Activated T-cell treated with anti-CD3 and anti-CD28 coated beads for 4 hours (primary cell): ENCODE results near the gene L3MBTL3.

Experiments
- DNase-seq: peaks from one replicate; pipeline ENCODE4 v3.0.0-alpha.2; 2020

L3MBTL3 gene

GRCh38 chr6:130018292-130018743 is at the start of gene L3MBTL3:
Gene L3MBTL3 (plus strand): TSS chr6:130018581. CDS start chr6:130042700, 24,119 bp downstream.
- peak; percentile 79 for DNase-seq

- DNase-seq = no peak
Measured at GRCh38 chr6:129969064-129969463, 49.3 kb upstream of the L3MBTL3 start.

- DNase-seq = no peak
Measured at GRCh38 chr6:129976110-129976509, 42.3 kb upstream of the L3MBTL3 start.

- DNase-seq = no peak
Measured at GRCh38 chr6:129978148-129978916, 40.0 kb upstream of the L3MBTL3 start.

- no peak for DNase-seq
Measured at GRCh38 chr6:129980821-129981220, 37.6 kb upstream of the L3MBTL3 start.

GRCh38 chr6:129981598-129981997 is 36.8 kb upstream of the L3MBTL3 start:
- DNase-seq = no peak

GRCh38 chr6:129989396-129989795 is 29.0 kb upstream of the L3MBTL3 start:
- no peak for DNase-seq

GRCh38 chr6:129992881-129993280 is 25.5 kb upstream of the L3MBTL3 start:
- no peak for DNase-seq

GRCh38 chr6:129994410-129994809 is 24.0 kb upstream of the L3MBTL3 start:
- DNase-seq = no peak

- DNase-seq = no peak
Measured at GRCh38 chr6:129996387-129996786, 22.0 kb upstream of the L3MBTL3 start.

GRCh38 chr6:130000526-130001421 is 17.6 kb upstream of the L3MBTL3 start:
- DNase-seq = no peak

GRCh38 chr6:130008236-130008873 is 10.0 kb upstream of the L3MBTL3 start:
- DNase-seq = no peak

- DNase-seq = no peak
Measured at GRCh38 chr6:130009146-130009545, 9.2 kb upstream of the L3MBTL3 start.

- DNase-seq = no peak
Measured at GRCh38 chr6:130010387-130010786, 8.0 kb upstream of the L3MBTL3 start.

GRCh38 chr6:130012728-130013127 is 5.7 kb upstream of the L3MBTL3 start:
- DNase-seq = no peak

- DNase-seq = peak; percentile 22
Measured at GRCh38 chr6:130018744-130019325, 454 bp downstream of the L3MBTL3 start.

GRCh38 chr6:130019326-130020072 is 1.1 kb downstream of the L3MBTL3 start:
- peak; percentile 32 for DNase-seq

- DNase-seq = peak; percentile 29
Measured at GRCh38 chr6:130020073-130020906, 1.9 kb downstream of the L3MBTL3 start.

- DNase-seq = peak; percentile 71
Measured at GRCh38 chr6:130020907-130021629, 2.7 kb downstream of the L3MBTL3 start.

GRCh38 chr6:130026859-130027258 is 8.5 kb downstream of the L3MBTL3 start:
- no peak for DNase-seq
